Measurements from ENCODE around the gene NTNG1. TPM values are rescaled to one million over a fixed set of nuclear protein-coding genes. Genes with fewer than 3 reads are reported as not detected.
A peak's percentile ranks its signal among the peaks of the same experiment; 100 is the strongest.

The NTNG1 gene
- total and polyA plus RNA-seq, 2 of the 8 experiments (the other 6 are each of a cell fraction or from before 2014, with no cell fraction given) = 1.2 to 4.1 TPM

DNA sequence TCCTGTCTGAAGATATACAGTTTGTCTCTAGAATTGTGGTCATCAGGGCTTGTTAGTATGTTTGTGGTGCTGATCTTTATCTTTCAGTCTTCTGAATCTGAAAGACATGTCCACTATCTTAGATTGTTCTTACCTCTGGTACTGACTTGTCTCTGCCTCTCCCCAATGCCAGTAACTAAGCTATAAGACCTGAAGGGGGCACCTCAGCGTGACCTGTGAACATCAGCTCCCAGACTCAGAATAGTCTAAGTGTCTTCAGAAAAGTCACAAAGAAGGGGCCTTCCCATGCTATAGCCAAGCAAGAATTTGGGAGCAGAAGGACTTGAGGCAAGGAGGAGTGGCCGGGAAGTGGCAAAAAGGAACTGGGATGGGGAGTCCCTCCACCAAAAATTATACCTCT lies 178.1 kb downstream of the NTNG1 start:
- Histone ChIP-seq H2BK15ac (ENCODE audit: low read length) (no peak overlapping the region), H3K9ac (replicated peaks in 1 of 4; ENCODE audit: extremely low read depth in 1 of 4, low read depth in 3 of 4, low read length in 3 of 4) (no peak overlapping the region), H4K5ac (ENCODE audit: insufficient read length, low read depth, low read length) (no peak overlapping the region), H3K27ac (ENCODE audit: low read depth, low read length) (no peak overlapping the region), H2BK120ac (replicated peaks; ENCODE audit: low read depth, low read length) (no peak overlapping the region), H2AK5ac (ENCODE audit: low read depth, low read length) (no peak overlapping the region), H3K23ac (ENCODE audit: insufficient read length) (no peak overlapping the region), H3K27me3 (replicated peaks in 1 of 4; ENCODE audit: control insufficient read depth in 3 of 4, extremely low read depth in 1 of 4, insufficient read depth in 3 of 4, low read length in 3 of 4) (no peaks in the 10 kb centered on the region), H2BK5ac (ENCODE audit: low read depth, low read length) (no peak overlapping the region), H4K91ac (replicated peaks; ENCODE audit: insufficient read length, low read length) (no peak overlapping the region), H4K8ac (ENCODE audit: extremely low read depth, insufficient read depth, low read length) (no peak overlapping the region), H3K18ac (ENCODE audit: extremely low read depth, low read length) (no peak overlapping the region), H3K4me3 (ENCODE audit: extremely low read depth in 1 of 4, insufficient read depth in 2 of 4, low read depth in 3 of 4, low read length in 4 of 4) (no peak overlapping the region), H3K4me2 (ENCODE audit: insufficient read depth in 1 of 2, low read depth in 2 of 2, low read length in 2 of 2) (no peak overlapping the region), H3K23me2 (ENCODE audit: low read depth, low read length) (no peaks in the 10 kb centered on the region), H3K36me3 (ENCODE audit: control insufficient read depth in 2 of 4, insufficient read depth in 4 of 4, low read length in 3 of 4) (no peaks in the 10 kb centered on the region), H3K56ac (replicated peaks; ENCODE audit: insufficient read length, low read depth, low read length) (no peak overlapping the region), H4K20me1 (replicated peaks in 1 of 2; ENCODE audit: control insufficient read depth in 1 of 2, insufficient read depth in 2 of 2, low read length in 2 of 2) (no peaks in the 10 kb centered on the region), H3K4ac (replicated peaks; ENCODE audit: insufficient read length, low read depth, low read length) (no peak overlapping the region), H3K79me1 (ENCODE audit: low read depth, low read length) (no peaks in the 10 kb centered on the region), H2AFZ (ENCODE audit: low read length) (no peak overlapping the region), H3K4me1 (replicated peaks in 1 of 4; ENCODE audit: control insufficient read depth in 3 of 4, insufficient read depth in 4 of 4, low read length in 3 of 4) (peaks cover 0 to 2% (median 0%) of the 10 kb centered on the region in 4 experiments; a peak in 1 of 7 replicates), H2BK12ac (ENCODE audit: low read depth, low read length) (no peak overlapping the region), H3K14ac (ENCODE audit: insufficient read length) (no peak overlapping the region), H2BK20ac (ENCODE audit: low read length) (no peak overlapping the region), H3K9me3 (ENCODE audit: insufficient read depth in 2 of 2, low read depth in 1 of 2, low read length in 1 of 2) (no peaks in the 10 kb centered on the region), H3K79me2 (ENCODE audit: control insufficient read depth in 1 of 2, insufficient read depth in 2 of 2, low read length in 2 of 2) (no peaks in the 10 kb centered on the region)
- no peak for FAIRE-seq
- WGBS, 2 experiments (ENCODE audit: extremely low coverage in 1 of 2, insufficient coverage in 1 of 2, insufficient read length in 1 of 2, insufficient replicate concordance in 2 of 2, low coverage in 1 of 2, low lambda C conversion rate in 2 of 2, missing lambda C conversion rate in 1 of 2) = 84% methylated on average over 2 of the region's 2 CpGs; no CpG with 5 or more reads in 1 of the 2 experiments
- no peak for DNase-seq (ENCODE audit: low read depth in 1 of 2, low spot score in 2 of 2)
- TF ChIP-seq, protein P1, sequence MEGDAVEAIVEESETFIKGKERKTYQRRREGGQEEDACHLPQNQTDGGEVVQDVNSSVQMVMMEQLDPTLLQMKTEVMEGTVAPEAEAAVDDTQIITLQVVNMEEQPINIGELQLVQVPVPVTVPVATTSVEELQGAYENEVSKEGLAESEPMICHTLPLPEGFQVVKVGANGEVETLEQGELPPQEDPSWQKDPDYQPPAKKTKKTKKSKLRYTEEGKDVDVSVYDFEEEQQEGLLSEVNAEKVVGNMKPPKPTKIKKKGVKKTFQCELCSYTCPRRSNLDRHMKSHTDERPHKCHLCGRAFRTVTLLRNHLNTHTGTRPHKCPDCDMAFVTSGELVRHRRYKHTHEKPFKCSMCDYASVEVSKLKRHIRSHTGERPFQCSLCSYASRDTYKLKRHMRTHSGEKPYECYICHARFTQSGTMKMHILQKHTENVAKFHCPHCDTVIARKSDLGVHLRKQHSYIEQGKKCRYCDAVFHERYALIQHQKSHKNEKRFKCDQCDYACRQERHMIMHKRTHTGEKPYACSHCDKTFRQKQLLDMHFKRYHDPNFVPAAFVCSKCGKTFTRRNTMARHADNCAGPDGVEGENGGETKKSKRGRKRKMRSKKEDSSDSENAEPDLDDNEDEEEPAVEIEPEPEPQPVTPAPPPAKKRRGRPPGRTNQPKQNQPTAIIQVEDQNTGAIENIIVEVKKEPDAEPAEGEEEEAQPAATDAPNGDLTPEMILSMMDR (IDR thresholded peaks at IDR 0.05; ENCODE audit: control extremely low read depth in 1 of 3, insufficient read depth in 1 of 3, low read depth in 1 of 3, low read length in 3 of 3) = peak; percentile 5 to 40 (median 31); a peak in 3 of 4 replicates
- TF ChIP-seq EP300 (IDR thresholded peaks at IDR 0.05; ENCODE audit: borderline replicate concordance in 1 of 2, low read depth in 2 of 2, low read length in 2 of 2) = no peak
- TF ChIP-seq RAD21 (IDR thresholded peaks at IDR 0.05 in 1 of 2, conservative IDR thresholded peaks at IDR 0.05 in 1 of 2; ENCODE audit: low read depth in 2 of 2, low read length in 2 of 2) = peak; percentile 38 to 45; a peak in 3 of 4 replicates
- POLR2A ChIA-PET (ENCODE audit: partially characterized antibody) = interaction anchor here (1.0 kb wide), 1 partner anchor 31 kb away, joined by 3 read pairs; no protein-coding TSS in a partner anchor
- CTCF ChIA-PET (ENCODE audit: partially characterized antibody) = interaction anchor here (0.6 to 2.2 kb wide), 12 partner anchors 9 to 204 kb away, joined by 3 to 16 read pairs (median 3); no protein-coding TSS in a partner anchor
